ENCODE data around the gene PARD3B.

- TF ChIP-seq CTCF (IDR thresholded peaks at IDR 0.05; ENCODE audit: low read depth, low read length) = no peak
- no peak for TF ChIP-seq POLR2A (IDR thresholded peaks at IDR 0.05; ENCODE audit: extremely low read depth, insufficient read length)
- no peak for TF ChIP-seq MAX (IDR thresholded peaks at IDR 0.05; ENCODE audit: low read depth, low read length)
Observed at GRCh38 chr2:204945376-204945775, 400.1 kb downstream of the PARD3B start.
